Adrenal gland (tissue), 5 donors: ENCODE measurements around the gene CLMN.

Experiments used
- CTCF ChIP-seq, 6 experiments: fragments of 450-650 bp in 4 of 6; fragments of 200-600 bp in 2 of 6; sonication (generic) in 1 of 6; IDR thresholded peaks; 1 replicate in 5 of 6; 2 replicates in 1 of 6; pipeline versions ENCODE4 v1.5.1 to v1.8.0; 2016 to 2021; ENCODE audit warnings: antibody characterized with exemption in 6 of 6, mild to moderate bottlenecking in 2 of 6, moderate library complexity in 1 of 6
- POLR2A ChIP-seq, 2 donors: fragments of 450-650 bp; IDR thresholded peaks; one replicate each; pipeline ENCODE4 v1.6.1; 2017; ENCODE audit warnings: antibody characterized with exemption in 2 of 2, mild to moderate bottlenecking in 2 of 2, moderate library complexity in 1 of 2
- donor health status: DM: no; HTN: no; CAD: no.

- TF ChIP-seq CTCF (IDR thresholded peaks at IDR 0.05): no peak
- no peak for TF ChIP-seq POLR2A (IDR thresholded peaks at IDR 0.05)
Observed at GRCh38 chr14:95188380-95188779, 131.3 kb downstream of the CLMN start.
